ENCODE data around the gene LAMA5. TPM values are rescaled to one million over a fixed set of nuclear protein-coding genes. Genes with fewer than 3 reads are reported as not detected.

LAMA5 gene
- total RNA-seq, 4 donors from 2014 or later: 14.1 to 131 (median 34.5) TPM

DNA sequence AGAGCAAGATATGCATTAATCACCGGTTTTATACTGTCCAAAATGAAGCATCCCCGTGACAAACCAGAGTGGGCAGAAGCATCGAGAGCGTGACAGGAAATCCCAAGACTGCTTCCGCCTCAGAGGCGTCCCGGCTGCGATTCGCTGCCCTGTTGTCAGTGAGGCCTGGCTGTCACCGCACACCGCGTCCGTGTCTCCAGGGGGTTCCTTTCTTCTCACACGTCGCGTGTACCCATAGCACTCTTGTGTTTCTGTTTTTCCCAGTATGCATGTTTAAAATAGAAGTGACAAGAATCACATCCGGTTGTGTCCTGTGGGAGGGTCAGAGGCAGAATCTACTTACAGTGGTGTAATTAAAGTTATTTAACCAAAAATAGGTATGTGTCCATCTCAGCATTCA, 72.6 kb downstream of the LAMA5 start:
- TF ChIP-seq, protein P1, sequence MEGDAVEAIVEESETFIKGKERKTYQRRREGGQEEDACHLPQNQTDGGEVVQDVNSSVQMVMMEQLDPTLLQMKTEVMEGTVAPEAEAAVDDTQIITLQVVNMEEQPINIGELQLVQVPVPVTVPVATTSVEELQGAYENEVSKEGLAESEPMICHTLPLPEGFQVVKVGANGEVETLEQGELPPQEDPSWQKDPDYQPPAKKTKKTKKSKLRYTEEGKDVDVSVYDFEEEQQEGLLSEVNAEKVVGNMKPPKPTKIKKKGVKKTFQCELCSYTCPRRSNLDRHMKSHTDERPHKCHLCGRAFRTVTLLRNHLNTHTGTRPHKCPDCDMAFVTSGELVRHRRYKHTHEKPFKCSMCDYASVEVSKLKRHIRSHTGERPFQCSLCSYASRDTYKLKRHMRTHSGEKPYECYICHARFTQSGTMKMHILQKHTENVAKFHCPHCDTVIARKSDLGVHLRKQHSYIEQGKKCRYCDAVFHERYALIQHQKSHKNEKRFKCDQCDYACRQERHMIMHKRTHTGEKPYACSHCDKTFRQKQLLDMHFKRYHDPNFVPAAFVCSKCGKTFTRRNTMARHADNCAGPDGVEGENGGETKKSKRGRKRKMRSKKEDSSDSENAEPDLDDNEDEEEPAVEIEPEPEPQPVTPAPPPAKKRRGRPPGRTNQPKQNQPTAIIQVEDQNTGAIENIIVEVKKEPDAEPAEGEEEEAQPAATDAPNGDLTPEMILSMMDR (IDR thresholded peaks at IDR 0.05; ENCODE audit: low read depth): no peak

DNA sequence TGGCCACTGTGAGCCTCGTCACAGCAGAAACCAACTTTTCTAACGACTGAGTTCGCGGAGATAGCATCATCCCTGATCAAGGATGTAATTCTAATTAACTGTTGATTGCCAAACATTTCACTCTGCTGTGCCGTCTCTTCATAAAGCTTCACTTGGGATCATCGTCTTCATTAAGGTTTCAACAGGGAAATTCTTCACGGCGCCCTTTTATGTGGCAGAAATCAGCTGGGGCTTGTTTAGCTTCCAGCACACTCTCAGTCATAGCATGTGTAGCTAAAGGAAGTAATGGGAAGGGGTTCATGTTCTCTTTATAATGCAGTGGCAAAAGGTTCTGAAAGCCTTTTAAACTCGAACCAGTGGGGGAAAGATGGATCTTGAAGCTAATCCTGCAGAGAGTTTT, 73.2 kb downstream of the LAMA5 start:
- TF ChIP-seq, protein P1 (IDR thresholded peaks at IDR 0.05; ENCODE audit: low read depth): no peak

DNA sequence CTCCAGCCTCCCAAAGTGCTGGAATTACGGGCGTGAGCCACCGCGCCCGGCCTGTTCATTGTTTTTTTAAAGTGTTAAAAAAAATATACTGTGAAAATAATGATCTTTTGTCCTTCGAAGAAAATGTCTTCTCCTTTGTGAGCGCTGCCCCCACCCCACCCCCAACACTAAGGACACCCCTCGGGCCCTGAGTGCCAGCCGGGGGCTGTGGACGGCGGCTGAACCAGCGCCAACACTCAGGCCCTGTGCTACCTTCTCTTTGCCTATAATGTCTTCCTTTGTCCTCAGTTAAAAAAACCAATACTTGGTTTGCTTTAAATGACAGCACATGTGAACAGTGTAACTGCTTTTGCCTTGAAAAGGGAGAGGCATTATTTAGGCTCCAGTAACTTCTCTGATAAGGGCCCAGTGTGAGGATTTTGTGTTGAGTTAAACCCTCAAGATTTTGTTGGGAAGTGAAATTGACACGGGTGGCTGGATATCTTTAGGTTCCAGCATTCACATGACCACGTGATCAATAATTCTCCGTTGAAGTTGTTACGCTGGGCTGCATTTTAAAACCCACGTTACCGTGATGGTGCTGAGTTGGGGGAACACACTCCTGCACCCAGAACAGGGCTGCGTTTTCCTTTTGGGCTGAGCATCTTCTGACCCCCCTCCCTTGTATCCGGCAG, 73.9 kb downstream of the LAMA5 start:
- TF ChIP-seq, protein P1 (IDR thresholded peaks at IDR 0.05; ENCODE audit: low read depth): no peak

DNA sequence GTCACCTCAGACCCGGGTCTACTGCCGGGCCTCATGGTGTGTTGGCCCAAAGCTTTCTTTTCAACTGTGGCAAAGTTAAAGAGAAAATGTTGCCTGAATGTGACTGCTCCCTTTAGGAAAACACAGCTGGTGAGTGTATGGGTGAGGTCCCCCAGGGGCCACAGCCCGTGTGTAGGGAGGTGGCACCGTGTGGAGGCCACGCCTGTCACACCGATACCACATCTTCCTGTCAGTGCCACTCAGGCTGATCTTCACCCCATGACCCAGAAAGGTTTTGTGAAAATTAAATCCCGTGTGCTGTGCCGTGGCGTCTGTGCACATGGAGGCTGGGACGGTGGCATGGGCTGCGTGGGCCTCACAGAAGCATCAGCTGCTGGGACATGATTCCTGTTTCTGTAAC, 75.0 kb downstream of the LAMA5 start:
- TF ChIP-seq, protein P1 (IDR thresholded peaks at IDR 0.05; ENCODE audit: low read depth): no peak

DNA sequence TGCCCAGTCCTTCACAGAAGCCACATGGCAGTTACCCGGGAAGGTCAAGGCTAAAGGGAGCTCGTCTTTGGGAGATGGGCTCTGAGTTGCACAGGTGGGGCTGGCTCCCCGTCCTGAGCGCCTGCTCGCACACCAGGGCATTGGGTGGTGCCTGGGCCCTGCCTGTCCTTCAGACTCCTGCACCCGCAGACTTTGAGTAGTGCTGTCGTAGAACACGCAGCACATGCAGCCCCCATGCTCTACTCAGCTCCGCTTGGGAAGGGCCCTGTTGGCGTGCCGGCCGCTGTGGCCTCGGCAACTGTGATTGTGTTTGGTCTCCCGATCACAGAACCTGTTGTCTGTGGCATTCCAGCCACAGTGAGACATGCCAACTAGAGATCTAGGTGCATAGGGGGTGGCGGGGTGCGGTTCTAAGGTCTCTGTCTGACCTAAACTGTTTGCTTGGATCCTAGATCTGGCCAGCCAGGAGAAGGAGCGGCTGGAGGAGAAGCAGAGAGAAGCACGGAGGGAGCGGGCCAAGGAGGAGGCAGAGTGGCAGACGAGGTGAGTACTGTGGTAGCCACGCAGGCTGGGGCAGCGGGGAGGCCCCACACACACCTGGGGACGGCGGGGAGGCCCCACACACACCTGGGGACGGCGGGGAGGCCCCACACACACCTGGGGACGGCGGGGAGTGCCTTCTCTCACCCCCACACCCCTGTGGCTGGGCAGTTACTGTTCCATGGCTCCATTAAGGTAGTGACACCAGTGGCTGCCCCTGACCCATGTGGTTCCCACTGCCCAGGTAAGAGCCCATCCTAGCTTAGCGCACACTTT, 75.7 kb downstream of the LAMA5 start:
- TF ChIP-seq, protein P1 (IDR thresholded peaks at IDR 0.05; ENCODE audit: low read depth): no peak

DNA sequence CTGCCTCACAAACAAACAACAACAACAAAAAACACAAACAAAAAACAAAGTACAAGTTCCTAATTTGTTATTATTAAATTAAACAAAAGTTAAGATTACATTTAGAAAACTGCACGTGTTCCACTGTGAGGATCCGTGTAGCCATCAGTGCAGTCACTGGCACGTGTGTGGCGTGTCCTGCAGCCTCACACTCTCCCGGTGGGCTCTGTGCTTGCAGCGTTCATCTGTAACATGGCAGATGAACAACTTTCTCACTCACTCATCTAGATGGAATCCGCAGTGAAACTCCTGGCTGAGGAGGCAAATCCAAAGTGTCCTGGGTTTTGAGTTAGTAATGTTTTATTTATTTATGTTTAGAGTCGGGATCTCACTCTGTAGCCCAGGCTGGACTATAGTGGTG, 77.2 kb downstream of the LAMA5 start:
- TF ChIP-seq, protein P1 (IDR thresholded peaks at IDR 0.05; ENCODE audit: low read depth): no peak

DNA sequence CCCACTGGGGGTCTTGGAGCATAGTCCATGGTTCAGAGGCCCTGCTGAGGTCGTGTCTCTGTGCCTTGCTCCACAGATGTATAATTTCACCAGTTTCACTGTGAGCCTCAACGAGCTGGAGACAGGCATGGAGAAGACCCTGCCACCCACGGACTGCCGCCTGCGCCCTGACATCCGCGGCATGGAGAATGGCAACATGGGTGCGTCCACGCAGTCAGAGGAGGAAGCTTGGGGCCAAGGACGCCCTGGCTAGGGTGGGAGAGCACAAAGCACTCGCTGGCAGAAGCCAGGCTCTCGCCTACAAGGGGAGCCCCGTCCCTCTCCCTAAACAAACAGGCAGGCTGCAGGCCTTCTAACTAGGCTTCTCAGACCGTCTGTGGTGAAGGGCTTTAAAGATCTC, 78.0 kb downstream of the LAMA5 start:
- TF ChIP-seq, protein P1 (IDR thresholded peaks at IDR 0.05; ENCODE audit: low read depth): no peak

All from subcutaneous adipose tissue (tissue), 4 donors.